Testis (tissue), 3 donors: Measurements from ENCODE around the gene MAB21L4. TPM values are rescaled to one million over a fixed set of nuclear protein-coding genes. Genes with fewer than 3 reads are reported as not detected.

Source experiments
- DNase-seq: peaks from one replicate; pipeline ENCODE4 v3.0.0-alpha.2; 2019
- H3K27ac ChIP-seq, 2 donors: fragments of 200-600 bp; sonication (generic); one replicate each; pipeline ENCODE4 v1.5.1; 2019
- H3K27me3 ChIP-seq: fragments of 200-600 bp; sonication (generic); one replicate; pipeline ENCODE4 v1.5.1; 2019
- H3K36me3 ChIP-seq: fragments of 200-600 bp; sonication (generic); one replicate; pipeline ENCODE4 v1.5.1; 2017; ENCODE audit warnings: low read depth; ENCODE audit errors: missing control alignments
- H3K4me1 ChIP-seq: fragments of 200-600 bp; sonication (generic); one replicate; pipeline ENCODE4 v1.5.1; 2019
- H3K4me3 ChIP-seq, 2 donors: fragments of 200-600 bp; sonication (generic); one replicate each; pipeline ENCODE4 v1.5.1; 2017 to 2019
- H3K9me3 ChIP-seq: fragments of 200-600 bp; sonication (generic); one replicate; pipeline ENCODE4 v1.5.1; 2017
- POLR2A ChIP-seq: fragments of 450-650 bp; IDR thresholded peaks from one replicate; pipeline ENCODE4 v1.6.1; 2017; ENCODE audit warnings: antibody characterized with exemption, mild to moderate bottlenecking, moderate library complexity
- WGBS, 2 donors: methylation state at CpG; one replicate each; pipeline ENCODE4 v1.1.5; 2018; 5-methylcytosine and 5-hydroxymethylcytosine counted together
- intact Hi-C: fragments of 100-400 bp; cut with DNase I; formaldehyde crosslinking; loops from one replicate; pipeline ENCODE4 v1.15.1; 2023; ENCODE audit warnings: low total_unique reads
- polyA plus RNA-seq: library from polyadenylated mRNA; stranded (reverse); fragments of 350-450 nt; fragmentation: Illumina TruSeq; extraction: RNeasy Lipid Tissue Mini Kit (QIAGEN cat#74804); gene quantifications from one replicate; pipeline ENCODE4 v1.2.3, GENCODE V29; 2014; ENCODE audit warnings: low read depth, low replicate concordance; ENCODE audit not compliant: insufficient read depth
- total RNA-seq, 2 donors: library from RNA; depleted of rRNA; stranded (reverse); fragments of >200 nt; gene quantifications; one replicate each; pipeline ENCODE4 v1.2.3, GENCODE V29; 2016
- TF ChIP-seq, protein P1 (sequence below), 3 experiments: fragments of 450-650 bp in 2 of 3; fragments of 200-600 bp in 1 of 3; sonication (generic) in 1 of 3; IDR thresholded peaks; one replicate each; pipeline ENCODE4 v1.5.1; 2016 to 2019; ENCODE audit warnings: antibody characterized with exemption in 3 of 3, mild to moderate bottlenecking in 2 of 3, moderate library complexity in 1 of 3

MAB21L4 gene
- total and polyA plus RNA-seq, 3 donors from 2014 or later: 1.1 TPM; not detected in 2

DNA sequence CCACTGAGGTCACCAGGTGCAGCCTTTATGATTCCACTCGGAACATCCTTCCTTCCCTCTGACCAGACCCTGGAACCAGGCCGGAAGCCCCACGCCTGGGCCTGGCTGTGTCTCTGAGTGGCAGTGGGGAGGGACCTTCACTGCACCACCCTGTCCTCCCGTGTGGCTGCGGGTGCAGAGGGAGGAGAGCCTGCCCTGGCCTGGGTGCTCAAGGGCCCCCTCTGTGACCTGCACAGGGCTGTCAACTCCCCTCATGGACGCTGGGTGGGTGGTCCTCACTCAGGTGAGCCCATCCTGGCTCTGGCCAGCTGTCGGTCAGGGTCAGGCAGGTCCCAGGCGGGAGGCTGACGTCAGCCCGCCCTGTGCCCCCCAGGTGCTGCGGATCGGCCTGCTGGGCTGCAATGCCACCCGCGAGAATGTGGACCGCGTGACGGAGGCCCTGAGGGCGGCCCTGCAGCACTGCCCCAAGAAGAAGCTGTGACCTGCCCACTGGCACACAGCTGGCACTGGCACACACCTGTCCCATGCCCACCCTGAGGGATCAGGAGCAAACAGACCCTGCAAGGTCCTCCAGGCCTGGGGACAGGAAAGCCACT is 17.5 kb downstream of the MAB21L4 start:
- intact Hi-C loops: no loop called here
- TF ChIP-seq, protein P1, sequence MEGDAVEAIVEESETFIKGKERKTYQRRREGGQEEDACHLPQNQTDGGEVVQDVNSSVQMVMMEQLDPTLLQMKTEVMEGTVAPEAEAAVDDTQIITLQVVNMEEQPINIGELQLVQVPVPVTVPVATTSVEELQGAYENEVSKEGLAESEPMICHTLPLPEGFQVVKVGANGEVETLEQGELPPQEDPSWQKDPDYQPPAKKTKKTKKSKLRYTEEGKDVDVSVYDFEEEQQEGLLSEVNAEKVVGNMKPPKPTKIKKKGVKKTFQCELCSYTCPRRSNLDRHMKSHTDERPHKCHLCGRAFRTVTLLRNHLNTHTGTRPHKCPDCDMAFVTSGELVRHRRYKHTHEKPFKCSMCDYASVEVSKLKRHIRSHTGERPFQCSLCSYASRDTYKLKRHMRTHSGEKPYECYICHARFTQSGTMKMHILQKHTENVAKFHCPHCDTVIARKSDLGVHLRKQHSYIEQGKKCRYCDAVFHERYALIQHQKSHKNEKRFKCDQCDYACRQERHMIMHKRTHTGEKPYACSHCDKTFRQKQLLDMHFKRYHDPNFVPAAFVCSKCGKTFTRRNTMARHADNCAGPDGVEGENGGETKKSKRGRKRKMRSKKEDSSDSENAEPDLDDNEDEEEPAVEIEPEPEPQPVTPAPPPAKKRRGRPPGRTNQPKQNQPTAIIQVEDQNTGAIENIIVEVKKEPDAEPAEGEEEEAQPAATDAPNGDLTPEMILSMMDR (IDR thresholded peaks at IDR 0.05): no peak
- TF ChIP-seq POLR2A: no peak
- Histone ChIP-seq H3K4me3 (no peak overlapping the region), H3K27me3 (no peaks in the 10 kb centered on the region), H3K36me3 (no peaks in the 10 kb centered on the region), H3K27ac (no peak overlapping the region), H3K4me1 (peaks cover 10% of the 10 kb centered on the region), H3K9me3 (no peaks in the 10 kb centered on the region)
- 91 to 100% methylated on average over 2 to 17 of the region's 18 CpGs for WGBS, 2 donors
- no peak for DNase-seq

DNA sequence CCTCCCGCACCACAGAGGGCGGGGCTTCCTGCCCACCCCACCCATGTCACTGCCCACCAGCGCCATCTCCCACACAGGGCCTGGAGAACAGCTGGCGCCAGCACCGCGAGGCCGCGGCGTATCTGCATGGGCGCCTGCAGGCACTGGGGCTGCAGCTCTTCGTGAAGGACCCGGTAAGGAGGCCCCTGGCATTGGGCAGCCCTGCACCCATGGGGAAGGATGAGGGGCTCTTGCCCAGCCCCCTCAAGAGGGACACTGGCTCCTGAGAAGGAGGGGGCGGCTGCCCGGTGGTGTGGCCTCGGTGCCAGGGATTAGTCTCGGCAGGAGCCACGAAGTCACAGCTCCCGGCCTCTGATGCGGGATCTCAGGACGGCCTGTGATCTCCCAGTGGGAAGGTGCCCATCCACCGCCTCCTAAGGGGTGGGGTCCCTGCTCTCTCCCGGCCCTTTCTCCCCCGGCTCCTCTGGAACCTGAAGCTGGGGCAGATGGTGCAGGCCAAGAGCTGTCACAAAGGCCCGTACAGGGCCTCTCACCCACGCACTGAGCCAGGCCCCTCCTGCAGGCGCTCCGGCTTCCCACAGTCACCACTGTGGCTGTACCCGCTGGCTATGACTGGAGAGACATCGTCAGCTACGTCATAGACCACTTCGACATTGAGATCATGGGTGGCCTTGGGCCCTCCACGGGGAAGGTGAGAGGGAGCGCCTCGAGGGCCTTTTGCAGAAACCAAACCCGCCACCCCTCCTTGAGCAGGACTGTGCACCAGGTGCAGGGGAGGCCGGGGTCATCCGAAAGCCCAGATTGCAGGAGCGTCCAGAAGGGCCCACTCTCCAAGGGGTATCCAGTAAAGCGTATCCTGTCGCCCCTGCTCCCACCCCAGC is 18.3 kb downstream of the MAB21L4 start:
- 92 to 97% methylated on average over 5 to 39 of the region's 40 CpGs for WGBS, 2 donors
- TF ChIP-seq, protein P1 (IDR thresholded peaks at IDR 0.05): no peak
- TF ChIP-seq POLR2A: no peak
- no peak for DNase-seq

DNA sequence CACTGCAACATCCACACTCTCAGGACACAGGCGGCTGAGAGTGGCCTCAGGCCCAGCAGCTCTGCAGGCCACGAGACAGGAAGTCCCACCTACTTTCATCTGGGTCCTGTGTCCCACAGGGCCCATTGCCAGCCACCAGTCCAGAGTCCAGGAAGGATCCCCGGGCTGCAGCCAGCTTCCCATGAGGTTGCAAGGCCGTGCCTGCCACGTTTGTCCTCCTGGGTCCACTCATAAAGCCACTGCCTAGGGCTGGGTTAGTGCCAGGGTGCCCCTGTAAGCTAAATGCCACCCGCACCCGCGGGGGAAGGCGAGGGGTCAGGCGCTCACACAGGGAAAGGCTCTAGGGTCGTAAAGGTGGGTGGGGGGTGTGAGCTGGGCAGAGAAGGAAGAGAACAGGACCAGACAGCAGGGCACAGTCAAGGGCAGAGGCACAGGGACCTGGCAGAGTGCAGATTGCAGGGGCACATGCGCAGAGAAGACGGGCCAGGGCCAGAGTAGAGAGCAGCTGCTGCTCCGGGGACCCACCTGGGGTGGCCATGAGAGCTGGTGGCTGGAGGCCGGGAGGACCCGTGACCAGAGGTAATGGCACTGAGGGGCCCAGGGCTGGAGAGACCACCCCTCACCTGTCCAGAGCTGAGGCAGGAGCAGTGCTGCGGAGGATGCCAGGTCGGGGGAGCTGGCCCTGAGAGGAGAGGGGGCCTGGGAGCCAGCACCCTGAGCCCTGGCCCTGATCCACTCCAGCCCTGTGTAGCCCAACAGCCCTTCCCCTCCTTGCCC is 19.3 kb downstream of the MAB21L4 start:
- H3K4me3 ChIP-seq: no peak overlapping the region
- H3K4me1 ChIP-seq: peaks cover 10% of the 10 kb centered on the region
- no peak for TF ChIP-seq POLR2A
- TF ChIP-seq, protein P1 (IDR thresholded peaks at IDR 0.05): no peak
- no peaks in the 10 kb centered on the region for H3K9me3 ChIP-seq
- H3K36me3 ChIP-seq: no peaks in the 10 kb centered on the region
- no peak for DNase-seq
- H3K27me3 ChIP-seq: no peaks in the 10 kb centered on the region
- intact Hi-C loops: no loop called here
- 86 to 87% methylated on average over 17 to 18 of the region's 18 CpGs for WGBS, 2 donors
- H3K27ac ChIP-seq: no peak overlapping the region

More for the DNA sequence above, 18.3 kb downstream of the MAB21L4 start:
- H3K4me3 ChIP-seq: no peak overlapping the region
- H3K4me1 ChIP-seq: peaks cover 10% of the 10 kb centered on the region
- no peaks in the 10 kb centered on the region for H3K9me3 ChIP-seq
- intact Hi-C loops: no loop called here
- H3K36me3 ChIP-seq: no peaks in the 10 kb centered on the region
- no peak overlapping the region for H3K27ac ChIP-seq
- H3K27me3 ChIP-seq: no peaks in the 10 kb centered on the region

DNA sequence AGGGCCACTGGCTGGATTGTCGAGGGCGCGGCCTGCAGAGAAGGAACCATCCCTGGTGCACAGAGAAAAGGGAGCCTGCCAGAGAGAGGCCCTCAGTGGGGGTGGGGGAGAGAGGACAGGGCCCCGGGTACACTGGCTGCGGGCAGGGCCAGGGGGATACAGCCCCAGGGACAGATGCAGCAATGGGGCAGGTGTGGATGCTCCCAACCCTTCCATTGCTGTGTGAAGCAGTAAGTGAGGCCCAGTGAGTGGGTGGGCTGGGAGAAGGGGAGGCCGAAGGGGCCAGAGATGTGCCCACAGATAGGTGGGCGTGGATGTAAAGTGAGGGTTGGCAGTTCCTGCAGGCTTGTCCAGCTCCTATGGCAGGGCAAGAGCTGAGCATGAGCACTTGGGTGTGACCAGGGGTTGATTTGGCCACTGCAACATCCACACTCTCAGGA is 19.9 kb downstream of the MAB21L4 start:
- TF ChIP-seq, protein P1 (IDR thresholded peaks at IDR 0.05): no peak
- H3K4me3 ChIP-seq: no peak overlapping the region
- no peaks in the 10 kb centered on the region for H3K27me3 ChIP-seq
- H3K27ac ChIP-seq: no peak overlapping the region
- no peak for DNase-seq
- intact Hi-C loops: no loop called here
- H3K9me3 ChIP-seq: no peaks in the 10 kb centered on the region
- WGBS, 2 donors: 73 to 84% methylated on average over 7 of the region's 7 CpGs
- H3K36me3 ChIP-seq: no peaks in the 10 kb centered on the region
- H3K4me1 ChIP-seq: peaks cover 10% of the 10 kb centered on the region
